Body of pancreas (tissue), 4 donors: ENCODE measurements around the gene ETS2.

Source experiments
- POLR2A ChIP-seq, 3 donors: fragments of 450-650 bp; IDR thresholded peaks; one replicate each; pipeline ENCODE4 v1.6.1; 2016; ENCODE audit warnings: antibody characterized with exemption in 3 of 3, mild to moderate bottlenecking in 2 of 3
- TF ChIP-seq, protein P1 (sequence below), 7 experiments: fragments of 450-650 bp in 4 of 7; fragments of 200-600 bp in 3 of 7; sonication (generic) in 3 of 7; IDR thresholded peaks; one replicate each; pipeline ENCODE4 v1.5.1; 2016 to 2019; ENCODE audit warnings: antibody characterized with exemption in 7 of 7

DNA sequence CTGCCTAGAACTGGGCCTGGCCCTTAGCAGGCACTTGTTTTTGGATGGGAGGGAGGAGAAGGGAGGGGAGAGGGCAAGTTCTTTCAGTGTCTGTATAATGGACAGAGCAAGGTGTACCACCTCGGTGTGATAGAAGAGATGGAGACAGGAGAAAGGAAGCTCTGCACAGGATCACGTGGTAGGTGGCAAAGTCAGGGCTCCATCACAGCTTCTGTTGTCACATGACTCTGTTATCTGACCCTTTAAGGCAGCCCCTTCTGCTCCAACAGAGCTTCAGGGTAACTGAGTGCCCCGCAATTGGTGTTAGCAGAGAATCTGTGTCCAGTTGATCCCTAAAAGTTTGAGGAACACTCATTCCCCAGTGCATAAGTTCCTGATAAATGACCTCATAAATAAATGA is 16.5 kb upstream of the ETS2 start:
- TF ChIP-seq, protein P1, sequence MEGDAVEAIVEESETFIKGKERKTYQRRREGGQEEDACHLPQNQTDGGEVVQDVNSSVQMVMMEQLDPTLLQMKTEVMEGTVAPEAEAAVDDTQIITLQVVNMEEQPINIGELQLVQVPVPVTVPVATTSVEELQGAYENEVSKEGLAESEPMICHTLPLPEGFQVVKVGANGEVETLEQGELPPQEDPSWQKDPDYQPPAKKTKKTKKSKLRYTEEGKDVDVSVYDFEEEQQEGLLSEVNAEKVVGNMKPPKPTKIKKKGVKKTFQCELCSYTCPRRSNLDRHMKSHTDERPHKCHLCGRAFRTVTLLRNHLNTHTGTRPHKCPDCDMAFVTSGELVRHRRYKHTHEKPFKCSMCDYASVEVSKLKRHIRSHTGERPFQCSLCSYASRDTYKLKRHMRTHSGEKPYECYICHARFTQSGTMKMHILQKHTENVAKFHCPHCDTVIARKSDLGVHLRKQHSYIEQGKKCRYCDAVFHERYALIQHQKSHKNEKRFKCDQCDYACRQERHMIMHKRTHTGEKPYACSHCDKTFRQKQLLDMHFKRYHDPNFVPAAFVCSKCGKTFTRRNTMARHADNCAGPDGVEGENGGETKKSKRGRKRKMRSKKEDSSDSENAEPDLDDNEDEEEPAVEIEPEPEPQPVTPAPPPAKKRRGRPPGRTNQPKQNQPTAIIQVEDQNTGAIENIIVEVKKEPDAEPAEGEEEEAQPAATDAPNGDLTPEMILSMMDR (IDR thresholded peaks at IDR 0.05) = no peak
- TF ChIP-seq POLR2A (IDR thresholded peaks at IDR 0.05) = no peak
